CD4-positive, alpha-beta T cell treated with Interleukin-10 for 1 hour (primary cell): ENCODE results near the gene AFAP1L1.
A peak's percentile ranks its signal among the peaks of the same experiment; 100 is the strongest.

Experiments
- DNase-seq: peaks from one replicate; pipeline ENCODE4 v3.0.0-alpha.2; 2020

AFAP1L1 gene

DNA sequence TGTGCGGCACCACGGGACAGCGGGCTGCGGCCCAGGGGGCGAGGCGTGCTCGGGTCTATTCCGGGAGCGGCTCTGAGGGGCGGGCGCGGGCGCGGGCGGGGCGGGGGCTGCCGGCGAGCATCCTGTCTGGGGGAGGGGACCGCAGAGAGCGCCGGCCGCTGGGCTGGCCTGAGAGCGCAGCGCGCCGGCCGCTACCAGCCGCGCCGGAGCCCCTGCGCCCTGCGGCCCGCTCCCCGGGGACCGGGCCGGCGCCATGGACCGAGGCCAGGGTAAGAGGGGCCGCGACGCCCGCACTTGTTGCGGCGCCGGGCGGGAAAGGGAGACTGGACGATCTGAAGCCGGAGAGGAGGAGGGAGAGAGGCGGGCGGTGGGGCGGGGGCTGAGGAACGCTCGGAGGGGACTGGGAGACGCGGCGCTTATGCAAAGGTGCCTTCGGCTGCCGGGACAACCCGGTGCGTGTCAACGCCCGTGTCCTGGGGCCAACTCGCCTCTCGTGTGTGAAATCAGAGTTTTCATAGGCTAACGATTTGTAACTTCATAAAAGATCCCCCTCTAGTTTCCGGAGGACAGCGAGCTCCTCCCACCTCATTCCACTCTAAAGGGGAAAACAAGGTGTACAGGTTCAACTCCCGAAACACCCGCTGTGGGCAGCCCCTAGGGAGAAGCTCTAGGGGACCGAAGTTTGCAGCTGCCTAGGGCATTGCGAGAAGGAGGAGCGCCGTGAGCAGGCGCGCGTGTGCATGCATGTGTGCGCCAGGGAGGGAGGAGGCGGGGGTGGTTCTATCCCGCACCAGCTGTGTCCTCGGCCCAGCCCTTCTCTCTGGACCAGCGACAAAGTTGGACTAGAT lies at the start of gene AFAP1L1:
Gene AFAP1L1 (plus strand): TSS at position 144 of the 848 bp plus-strand sequence. CDS start 110 bp downstream, at position 254.
- DNase-seq: no peak

DNA sequence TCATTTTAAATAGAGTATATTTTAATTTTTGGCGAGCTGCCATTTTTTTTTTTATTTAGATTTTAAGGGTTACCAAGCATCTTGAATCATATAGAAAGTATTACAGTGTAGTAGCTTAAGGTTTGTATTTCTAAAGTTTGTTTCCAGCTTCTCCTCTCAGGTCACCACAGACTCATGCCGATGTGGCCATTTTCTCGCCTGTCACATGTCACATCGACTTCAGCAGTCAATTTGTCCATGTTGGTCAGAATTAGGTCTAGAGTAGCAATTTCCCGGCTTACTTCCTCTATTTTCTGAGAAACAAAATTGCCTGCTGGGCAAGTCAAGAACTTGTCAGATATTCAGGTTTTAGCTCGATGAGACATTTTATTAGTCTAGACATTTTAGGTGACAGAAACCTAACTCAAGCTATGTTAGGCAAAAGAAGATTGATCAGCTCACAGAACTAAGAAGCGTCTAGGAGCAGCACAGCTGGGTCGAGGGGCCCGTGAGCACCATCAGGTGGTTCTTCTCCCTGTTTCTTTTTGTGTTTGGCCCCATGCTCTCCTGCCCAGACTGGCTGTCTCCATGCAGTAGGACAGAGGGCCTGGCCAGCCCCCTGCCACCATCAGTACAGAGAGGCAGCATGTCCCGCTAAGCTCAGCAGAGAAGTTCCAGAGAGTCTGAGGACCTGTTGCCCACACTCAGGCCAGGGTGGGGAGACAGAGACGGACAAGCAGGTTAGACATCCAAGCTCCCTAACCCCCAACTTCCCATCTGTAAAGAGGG lies 48.4 kb upstream of the AFAP1L1 start:
- DNase-seq: no peak

DNA sequence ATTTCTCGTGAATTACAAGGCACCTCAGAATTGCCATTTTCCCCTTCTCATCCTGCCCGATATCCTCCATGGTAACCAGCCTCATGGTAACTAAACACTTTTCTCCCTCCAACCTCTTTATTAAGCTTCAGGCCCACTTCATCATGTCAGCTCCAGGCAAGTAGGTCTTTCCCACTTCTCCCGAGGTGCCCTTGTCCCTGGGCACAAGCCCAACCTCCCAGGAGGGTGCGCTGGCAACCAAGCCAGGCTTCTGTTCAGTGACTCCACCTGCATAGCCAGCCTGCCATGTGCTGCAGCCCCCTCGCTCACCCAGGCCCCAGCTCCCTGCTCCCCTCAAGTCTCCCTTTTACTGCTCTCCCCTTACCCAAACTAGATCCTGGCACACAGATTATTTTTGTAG lies 47.4 kb upstream of the AFAP1L1 start:
- DNase-seq: no peak

DNA sequence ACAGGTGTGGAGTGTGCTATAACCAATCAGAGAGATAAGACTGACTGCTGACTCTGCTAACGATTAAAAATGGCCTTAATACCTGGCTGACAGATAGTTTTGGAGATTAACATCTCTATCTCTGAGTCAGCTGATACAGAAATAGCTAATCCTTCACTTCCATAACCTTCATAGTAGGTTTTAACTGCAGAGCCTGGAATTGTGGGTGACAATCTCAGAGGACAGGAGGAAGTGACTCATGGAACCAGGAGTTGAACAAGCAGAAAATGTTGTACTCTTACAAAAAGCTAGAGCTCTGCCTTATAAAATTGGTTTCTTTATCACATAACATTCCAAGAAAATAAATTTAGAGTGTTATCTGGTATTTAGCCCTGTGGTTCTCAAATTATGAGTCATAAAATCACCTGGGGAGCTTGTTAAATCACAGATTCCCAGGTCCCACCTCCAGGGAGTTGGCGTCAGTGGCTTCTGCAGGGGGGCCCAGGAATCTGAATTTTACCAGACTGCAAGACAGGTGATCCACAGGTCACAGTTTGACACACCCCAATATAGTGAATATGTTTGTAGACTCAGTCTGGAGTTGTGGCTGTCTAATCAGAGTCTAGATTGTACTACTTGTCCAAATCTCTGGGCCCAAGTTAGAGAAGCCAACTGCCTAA lies 44.4 kb upstream of the AFAP1L1 start:
- no peak for DNase-seq

DNA sequence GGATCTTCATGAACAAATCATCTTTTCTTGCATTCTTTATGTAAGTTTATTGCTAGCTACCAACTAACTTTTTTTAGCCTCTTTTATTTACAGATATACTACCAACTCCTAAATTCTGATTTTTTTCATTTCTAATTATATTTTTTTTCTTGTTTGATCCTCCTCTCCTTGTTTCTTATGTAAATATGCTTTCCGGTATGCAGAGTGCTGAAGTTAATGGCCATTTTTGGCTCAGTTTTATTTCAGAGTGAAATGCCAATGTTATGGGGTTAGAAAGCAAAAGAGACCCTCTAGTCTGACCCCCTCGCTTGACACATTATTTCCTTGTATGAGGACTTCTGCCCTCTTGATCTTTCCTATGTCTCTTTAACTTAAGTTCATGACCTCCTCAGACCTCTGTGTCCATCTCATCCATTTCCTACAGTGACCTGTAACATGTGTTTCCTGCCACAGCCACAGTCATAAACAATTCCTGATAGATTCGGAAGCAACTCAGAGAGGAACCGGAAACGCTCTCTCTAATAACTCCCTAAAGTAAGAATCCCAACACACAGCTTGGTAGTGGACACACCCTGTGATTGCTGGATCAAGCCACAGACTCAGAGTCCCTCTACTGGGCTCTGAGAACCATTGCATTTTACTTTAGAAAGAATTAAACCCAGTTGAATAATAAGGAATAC lies 42.9 kb upstream of the AFAP1L1 start:
- DNase-seq: no peak

DNA sequence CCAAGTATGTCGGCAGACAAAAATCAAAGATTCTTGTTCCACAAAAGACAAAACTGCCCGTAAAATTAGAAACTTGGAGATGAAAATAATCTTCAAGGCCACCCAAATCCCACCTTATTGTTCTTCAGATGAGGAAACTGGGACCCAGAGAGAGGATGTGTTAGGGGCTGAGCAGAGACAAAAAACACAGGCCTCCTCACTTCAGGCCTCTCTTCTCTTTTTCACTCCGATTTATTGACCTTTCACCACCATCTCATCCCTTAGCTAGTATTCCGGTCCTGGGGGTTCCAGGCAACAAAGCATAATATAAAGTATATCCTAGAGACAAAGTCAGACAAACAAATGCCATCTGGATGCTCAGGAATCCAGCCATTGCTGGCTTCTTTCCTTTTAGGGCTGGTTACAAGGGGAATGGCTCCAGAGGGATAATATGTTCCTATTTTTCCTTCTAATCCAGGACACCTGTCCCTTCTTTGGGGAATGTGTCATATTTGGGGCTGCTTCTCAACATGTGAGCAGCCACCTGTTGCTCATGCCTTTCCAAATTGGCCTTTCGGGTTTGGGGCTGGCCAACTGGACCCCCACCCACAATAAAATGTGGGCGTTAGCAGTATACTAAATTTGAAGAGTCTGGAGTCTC lies 42.2 kb upstream of the AFAP1L1 start:
- DNase-seq: no peak

DNA sequence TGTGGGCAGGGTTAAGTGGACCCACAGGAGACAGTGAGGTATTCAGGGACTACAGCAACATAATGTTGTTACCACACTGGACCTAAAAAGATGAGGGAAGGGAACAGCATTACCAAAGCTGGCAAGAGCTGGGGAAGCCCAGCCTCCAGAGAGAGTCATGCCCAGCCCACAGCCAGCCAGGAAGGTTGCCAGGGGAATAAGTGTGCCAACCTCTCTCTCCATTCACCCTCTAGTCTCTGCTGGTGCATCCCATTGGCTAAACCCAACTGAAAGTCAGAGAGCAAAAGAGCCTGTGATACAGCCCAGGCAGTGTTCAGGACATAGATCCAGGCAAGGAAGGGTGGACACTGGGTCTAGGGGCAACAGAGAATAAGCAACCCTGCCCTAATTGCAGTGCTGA lies 35.8 kb upstream of the AFAP1L1 start:
- no peak for DNase-seq

DNA sequence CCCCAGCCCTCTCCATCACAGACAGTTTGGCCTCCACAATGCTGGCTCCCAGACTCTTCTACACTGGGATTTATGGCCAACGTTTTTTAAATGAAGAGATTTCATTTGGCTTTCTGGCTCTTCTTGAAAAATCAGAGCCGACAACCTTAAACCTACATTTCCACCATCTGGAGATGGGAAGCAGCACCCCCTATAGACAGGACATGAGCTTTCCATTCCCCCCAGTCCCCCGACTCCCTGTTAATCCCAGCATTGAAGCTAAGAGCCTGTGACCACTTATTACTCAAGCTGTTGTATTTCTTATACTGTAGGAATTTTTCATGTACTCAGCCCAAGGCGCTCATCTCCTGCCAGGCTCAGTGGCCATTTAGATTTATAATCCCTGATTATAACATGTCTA lies 34.0 kb upstream of the AFAP1L1 start:
- DNase-seq: no peak

DNA sequence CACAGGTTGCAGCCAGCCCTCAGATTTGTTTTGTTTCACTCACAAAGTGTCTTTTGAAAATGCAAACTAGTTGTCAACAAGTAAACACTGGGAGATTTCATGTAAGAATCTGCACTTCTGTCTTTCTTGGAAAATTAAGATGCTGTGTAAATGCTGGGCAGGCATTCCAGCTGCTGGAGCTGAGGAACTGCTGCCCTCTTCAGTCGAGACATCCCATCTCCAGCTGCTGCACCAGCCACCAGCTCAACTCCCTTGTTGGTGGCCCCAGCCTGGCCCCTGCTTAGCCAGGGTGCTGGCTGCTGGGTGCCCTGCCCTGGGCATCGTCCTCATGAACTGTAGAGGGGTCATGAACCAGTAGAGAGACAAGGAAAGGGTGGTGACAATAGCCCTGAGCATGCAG lies 33.1 kb upstream of the AFAP1L1 start:
- no peak for DNase-seq

DNA sequence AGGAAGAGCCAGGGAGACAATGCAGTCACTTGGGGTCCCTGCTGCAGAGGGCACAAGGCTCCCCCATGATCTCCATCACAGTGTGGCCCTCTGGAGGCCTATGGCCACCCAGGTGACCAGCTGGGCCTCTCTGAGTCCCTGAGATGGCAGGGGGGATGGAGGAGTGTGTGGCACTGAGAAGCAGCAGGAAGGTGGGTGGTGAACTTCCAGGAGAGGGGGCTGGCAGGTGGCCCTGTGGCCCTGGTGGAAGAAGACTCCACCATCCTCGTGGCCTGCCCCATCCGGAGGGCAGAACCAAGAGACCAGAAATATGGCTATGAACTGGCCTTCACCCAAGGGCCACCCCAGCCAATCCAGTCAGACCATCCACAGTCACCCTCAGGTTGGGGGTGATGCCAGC lies 31.7 kb upstream of the AFAP1L1 start:
- no peak for DNase-seq

DNA sequence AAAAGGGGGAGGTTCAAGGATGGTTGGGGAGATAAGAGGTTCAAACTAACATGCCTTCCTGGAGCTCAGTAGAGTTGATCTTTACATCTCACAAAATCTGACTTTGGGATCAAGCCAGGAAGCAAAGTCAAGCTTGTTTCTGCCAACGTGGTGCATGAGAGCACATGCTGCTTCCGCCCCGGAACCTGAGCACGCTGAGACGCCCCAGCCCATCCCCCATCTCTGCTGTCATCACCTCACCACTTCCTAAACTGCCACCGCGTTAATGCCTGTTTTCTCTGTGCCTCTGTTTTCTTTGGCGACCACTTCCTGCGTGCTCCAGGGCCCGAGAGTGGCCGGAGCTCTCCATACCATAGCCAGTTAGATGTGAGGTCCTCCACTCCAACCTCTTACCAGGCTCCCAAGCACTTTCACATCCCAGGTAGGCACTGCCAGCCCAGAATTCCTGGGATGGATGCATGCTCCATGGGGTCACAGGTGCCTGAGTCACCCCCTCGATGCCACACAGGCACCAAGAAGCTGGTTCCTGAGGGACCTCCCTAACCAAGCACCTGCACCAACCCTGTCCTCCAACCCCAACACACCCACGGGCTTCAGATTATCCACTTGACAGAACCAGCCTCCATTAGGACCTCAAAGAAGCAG lies 31.2 kb upstream of the AFAP1L1 start:
- peak; percentile 72 for DNase-seq

DNA sequence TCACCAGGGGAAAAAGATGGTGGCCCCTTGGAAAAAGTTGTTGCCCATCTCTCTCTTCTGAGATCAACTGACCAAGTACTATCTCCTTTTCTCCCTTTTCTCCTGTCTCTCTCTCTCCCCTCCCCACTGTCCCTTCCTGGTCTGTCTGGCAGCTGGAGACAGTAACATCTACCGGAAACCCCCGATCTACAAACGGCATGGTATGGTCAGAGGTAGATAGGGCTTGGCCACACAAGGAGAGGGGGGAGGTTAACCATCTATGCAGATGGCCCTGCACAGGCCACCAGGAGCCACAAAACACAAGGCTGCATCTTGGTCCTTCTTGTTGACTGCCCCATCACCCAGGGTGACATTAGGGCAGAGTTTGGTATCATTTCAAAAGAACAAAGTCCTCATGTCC lies 29.3 kb upstream of the AFAP1L1 start:
- no peak for DNase-seq

DNA sequence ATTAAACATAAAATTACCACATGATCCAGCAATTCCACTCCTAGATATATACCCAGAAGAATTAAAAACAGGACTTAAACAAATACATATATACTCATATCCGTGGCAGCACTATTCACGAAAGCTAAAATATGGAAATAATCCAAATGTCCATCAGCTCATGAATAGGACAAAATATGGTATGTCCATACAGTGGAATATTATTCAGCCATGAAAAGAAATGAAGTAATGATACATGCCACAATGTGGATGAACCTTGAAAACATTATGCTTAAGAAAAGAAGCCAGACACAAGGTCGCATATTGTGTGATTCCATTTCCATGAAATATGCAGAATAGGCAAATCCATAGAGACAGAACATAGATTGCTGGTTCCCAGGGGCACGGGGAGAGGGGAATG lies 24.8 kb upstream of the AFAP1L1 start:
- DNase-seq: no peak

DNA sequence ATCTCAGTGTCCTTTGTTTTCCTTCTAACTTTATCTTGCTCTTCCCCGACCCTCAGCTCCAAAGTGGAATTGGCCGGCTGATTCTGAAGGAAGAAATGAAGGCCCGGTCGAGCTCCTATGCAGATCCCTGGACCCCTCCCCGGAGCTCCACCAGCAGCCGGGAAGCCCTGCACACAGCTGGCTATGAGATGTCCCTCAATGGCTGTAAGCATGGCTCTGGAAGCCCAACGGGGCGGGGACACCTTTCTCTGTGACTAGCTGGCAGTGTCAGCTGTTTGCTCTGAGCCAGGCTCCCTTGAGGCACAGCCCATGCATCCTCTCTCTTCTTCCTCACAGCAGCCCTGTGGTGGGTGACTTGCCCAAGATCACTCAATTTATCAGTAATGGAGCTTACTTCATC lies 23.9 kb upstream of the AFAP1L1 start:
- DNase-seq: no peak

DNA sequence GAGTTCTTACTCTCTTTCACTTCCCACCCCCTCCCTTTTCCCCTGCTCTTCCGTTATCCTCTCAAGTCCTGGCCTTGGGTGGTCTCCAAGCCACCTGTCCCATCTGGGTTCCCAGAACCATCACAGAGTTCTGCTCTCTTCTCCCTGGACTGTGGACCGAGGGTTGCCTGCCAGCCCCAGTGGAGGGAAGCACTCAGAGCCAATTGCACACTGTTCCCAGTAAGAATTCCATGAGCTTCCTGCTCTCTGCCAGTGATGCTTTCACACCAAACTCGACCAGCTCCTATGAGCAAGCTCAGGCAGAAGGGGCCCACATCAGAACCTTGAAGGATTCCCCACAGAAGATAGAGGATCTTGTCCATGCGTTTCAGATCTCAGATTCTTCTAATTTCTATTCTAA lies 20.1 kb upstream of the AFAP1L1 start:
- no peak for DNase-seq

DNA sequence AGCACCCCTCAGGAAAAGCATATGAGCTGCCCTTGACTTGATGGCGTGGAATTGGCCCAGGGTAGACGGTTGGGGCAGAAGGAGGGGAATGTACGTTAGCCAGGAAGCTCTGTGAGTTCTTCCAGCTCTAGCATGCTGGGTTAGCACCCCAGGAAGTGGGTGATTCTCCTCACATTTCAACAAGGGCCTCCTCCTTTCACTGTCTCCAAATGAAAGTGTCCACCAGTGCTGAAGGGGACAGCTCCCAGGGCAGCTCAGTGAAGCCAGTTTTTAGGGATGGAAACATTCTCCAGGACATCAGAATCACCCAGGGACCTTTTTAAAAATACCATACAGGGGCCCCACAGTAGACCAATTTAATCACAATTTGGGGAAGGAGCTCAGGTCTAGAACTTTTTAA lies 17.2 kb upstream of the AFAP1L1 start:
- DNase-seq: no peak

DNA sequence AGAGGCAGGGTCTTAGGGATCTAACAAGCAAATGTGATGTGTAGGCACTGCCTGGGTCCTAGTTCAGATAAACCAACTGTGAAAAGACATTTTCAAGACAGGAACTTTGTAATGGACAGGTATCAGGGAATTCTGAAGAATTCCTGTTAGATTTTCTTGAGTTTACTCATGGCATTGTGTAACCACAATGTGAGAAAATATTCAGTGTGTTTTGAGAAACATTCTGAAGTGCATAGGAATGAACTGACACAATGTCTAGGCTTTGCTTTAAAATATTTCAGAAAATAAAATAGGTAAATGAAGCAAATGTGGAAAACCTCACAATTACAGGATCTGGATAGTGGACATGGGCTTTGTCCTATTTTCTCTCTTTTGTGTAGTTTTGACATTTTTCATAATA lies 15.2 kb upstream of the AFAP1L1 start:
- DNase-seq: no peak

DNA sequence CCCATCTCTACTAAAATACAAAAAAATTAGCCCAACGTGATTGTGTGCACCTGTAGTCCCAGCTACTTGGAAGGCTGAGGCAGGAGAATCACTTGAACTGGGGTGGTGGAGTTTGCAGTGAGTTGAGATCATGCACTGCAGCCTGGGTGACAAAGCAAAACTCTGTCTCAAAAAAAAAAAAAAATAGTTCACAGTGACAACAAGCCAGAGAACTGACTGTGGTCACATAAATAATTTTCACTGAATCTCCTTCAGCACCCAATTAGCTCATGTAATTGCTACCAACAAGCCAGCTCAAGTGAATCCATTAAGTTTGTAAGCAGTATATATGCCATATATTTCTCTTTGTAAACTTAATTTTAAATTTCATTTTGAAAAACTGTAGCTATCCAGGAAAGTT lies 14.5 kb upstream of the AFAP1L1 start:
- DNase-seq: no peak

DNA sequence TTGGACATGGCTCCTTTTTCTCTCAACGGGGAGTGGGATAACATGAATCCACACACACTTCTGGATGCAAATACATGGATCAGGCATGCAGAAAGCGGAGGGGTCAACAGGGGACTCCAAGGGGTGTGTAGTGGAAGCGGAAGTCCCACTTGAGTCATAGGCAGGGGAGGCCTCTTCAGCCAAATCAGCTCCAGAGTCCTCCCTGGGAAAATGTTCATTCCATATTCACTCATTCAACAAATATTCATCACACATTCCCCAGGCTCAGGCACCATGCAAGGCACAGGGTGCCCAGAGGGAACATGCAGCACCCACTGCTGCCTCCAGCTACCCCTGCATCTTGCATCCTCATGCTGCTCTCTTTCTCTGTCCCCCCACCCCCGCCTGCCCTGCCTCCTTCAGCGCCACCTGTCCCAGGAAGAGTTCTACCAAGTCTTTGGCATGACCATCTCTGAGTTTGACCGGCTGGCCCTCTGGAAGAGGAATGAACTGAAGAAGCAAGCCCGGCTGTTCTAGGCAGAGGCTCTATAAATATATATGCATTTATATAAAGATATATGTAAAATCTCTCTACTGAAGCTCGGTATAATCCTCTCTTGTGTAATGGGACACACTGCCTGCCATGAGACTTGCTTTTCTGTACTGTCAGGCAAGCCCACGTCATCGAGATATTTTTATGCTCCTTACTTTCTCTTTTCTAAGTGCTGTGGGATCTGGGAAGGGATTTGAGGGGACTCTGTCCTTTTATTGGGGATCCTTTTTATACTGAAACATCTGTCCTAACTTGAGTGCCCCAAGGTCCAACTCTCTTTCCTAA lies 13.6 kb upstream of the AFAP1L1 start:
- DNase-seq: no peak

DNA sequence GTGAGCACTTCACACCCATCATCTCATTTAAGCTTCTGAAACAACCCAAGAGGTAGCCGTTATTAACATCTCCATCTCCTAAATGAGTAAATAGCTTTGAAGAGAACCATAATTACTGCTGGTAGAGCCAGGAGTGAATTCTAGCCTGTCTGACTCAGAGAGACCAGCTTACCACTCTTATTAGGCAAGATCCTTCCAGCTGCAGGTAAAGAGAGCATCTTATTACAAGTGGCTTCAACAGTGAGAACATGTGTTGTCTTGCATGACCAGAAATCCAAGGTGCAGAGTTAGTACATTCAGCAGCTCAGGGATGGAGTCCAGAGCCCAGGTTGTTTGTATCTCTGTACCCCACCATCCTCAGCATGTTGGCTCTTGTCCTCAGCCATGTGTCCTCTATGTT lies 10.9 kb upstream of the AFAP1L1 start:
- no peak for DNase-seq

DNA sequence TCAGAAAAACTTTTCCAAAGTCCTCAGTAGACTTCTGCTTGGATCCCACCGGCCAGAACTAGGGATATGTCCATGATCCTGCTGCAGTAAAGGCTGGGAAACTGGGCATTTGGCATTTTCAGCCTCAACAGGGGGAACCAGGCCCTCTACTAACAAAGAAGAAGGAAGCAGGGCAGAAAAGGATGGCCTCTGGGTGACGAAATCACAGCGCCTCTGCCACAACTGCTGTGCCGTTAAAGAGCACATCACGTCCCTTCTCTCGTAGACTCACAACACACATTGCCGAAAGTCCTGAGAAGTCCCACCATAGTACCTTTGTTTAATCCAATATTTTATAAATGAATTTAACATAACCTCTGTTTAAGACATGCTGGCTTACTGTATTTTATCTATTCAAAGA lies 10.4 kb upstream of the AFAP1L1 start:
- no peak for DNase-seq
